PFSK-1 (cell line): Measurements from ENCODE around the gene ZNF2.

ENCODE experiments used
- FOXP2 ChIP-seq: optimal IDR thresholded peaks from 2 replicates; pipeline ENCODE3; 2011; ENCODE audit warnings: borderline replicate concordance, control low read depth, inconsistent platforms; ENCODE audit not compliant: insufficient read depth; ENCODE audit errors: extremely low read length, extremely low read depth
- POLR2AphosphoS5 ChIP-seq: IDR thresholded peaks from 2 replicates; pipeline ENCODE4 v1.6.1; 2012; ENCODE audit warnings: low read depth, mild to moderate bottlenecking, control low read depth, low read length, moderate library complexity
- REST ChIP-seq, 2 experiments: IDR thresholded peaks; 2 replicates each; pipeline versions ENCODE4 v1.6.1 to v1.8.0; 2011 to 2012; ENCODE audit warnings: low read depth in 2 of 2, low read length in 2 of 2, control low read depth in 1 of 2, inconsistent platforms in 1 of 2, mild to moderate bottlenecking in 1 of 2, moderate library complexity in 1 of 2; ENCODE audit not compliant: insufficient read depth in 1 of 2
- SIN3A ChIP-seq: IDR thresholded peaks from 2 replicates; pipeline ENCODE4 v1.6.1; 2012; ENCODE audit warnings: mild to moderate bottlenecking, low read length, moderate library complexity, borderline replicate concordance; ENCODE audit not compliant: insufficient read depth
- TAF1 ChIP-seq: IDR thresholded peaks from 2 replicates; pipeline ENCODE4 v1.6.1; 2012; ENCODE audit warnings: low read length, control low read depth, borderline replicate concordance; ENCODE audit not compliant: insufficient read depth

The ZNF2 gene

GRCh38 chr2:95215018-95215612 lies 49.5 kb downstream of the ZNF2 start:
- TF ChIP-seq SIN3A = no peak
- no peak for TF ChIP-seq REST (IDR thresholded peaks at IDR 0.05; ENCODE audit: insufficient read depth in 1 of 2, low read depth in 2 of 2, low read length in 2 of 2)
- no peak for TF ChIP-seq POLR2AphosphoS5
- TF ChIP-seq FOXP2 = no peak
- no peak for TF ChIP-seq TAF1

GRCh38 chr2:95220449-95220848 lies 54.8 kb downstream of the ZNF2 start:
- no peak for TF ChIP-seq TAF1
- no peak for TF ChIP-seq POLR2AphosphoS5
- no peak for TF ChIP-seq SIN3A
- TF ChIP-seq FOXP2 = no peak
- TF ChIP-seq REST (IDR thresholded peaks at IDR 0.05; ENCODE audit: insufficient read depth in 1 of 2, low read depth in 2 of 2, low read length in 2 of 2) = no peak

DNA sequence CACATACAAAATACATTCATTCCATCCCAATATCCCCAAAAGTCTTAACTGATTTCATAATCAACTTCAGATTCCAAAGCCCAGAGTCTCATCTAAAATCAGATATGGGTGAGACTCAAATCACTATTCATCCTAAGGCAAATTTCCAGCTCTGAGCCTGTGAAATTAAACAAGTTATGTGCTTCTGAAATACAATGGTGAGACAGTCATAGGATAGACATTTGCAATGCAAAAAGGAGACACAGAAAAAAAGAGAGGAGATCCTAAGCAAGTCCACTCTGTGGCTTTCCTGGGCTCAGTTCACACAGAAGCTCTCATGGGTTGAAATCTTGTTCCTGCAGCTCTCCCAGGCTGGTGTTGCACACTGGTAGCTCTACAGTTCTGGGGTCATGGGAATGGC lies 60.0 kb downstream of the ZNF2 start:
- TF ChIP-seq POLR2AphosphoS5 = no peak

- TF ChIP-seq FOXP2 = no peak
- TF ChIP-seq REST (IDR thresholded peaks at IDR 0.05; ENCODE audit: insufficient read depth in 1 of 2, low read depth in 2 of 2, low read length in 2 of 2) = no peak
- TF ChIP-seq SIN3A = no peak
- TF ChIP-seq TAF1 = no peak
- TF ChIP-seq POLR2AphosphoS5 = no peak
Measured at GRCh38 chr2:95231723-95232122, 66.1 kb downstream of the ZNF2 start.

DNA sequence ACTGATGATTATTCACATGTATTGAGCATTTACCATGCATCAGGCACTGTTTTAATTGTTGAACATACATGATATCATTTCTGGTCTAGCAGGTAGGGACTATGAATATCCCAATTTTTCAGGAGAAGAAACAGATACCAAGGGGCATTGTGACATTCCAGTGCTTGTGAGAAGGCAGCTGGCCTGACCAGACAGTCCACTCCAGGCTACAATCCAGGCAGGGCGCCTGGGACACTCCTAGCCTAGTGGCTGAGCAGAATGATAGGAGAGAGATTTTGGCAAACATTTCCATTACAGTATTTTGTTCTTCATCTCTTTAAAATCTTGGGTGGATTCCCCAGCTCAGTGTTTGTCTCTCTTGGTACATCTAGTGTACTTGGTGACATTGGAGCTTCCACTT lies 66.6 kb downstream of the ZNF2 start:
- TF ChIP-seq FOXP2 (no peak), SIN3A (no peak), TAF1 (no peak), REST (IDR thresholded peaks at IDR 0.05; ENCODE audit: insufficient read depth in 1 of 2, low read depth in 2 of 2, low read length in 2 of 2) (no peak), POLR2AphosphoS5 (no peak)
